ENCODE data around the gene PFKFB2. TPM values are rescaled to one million over a fixed set of nuclear protein-coding genes. Genes with fewer than 3 reads are reported as not detected.

Gene PFKFB2
- total RNA-seq, 2 experiments from 2014 or later: 1.5 to 1.7 TPM

DNA sequence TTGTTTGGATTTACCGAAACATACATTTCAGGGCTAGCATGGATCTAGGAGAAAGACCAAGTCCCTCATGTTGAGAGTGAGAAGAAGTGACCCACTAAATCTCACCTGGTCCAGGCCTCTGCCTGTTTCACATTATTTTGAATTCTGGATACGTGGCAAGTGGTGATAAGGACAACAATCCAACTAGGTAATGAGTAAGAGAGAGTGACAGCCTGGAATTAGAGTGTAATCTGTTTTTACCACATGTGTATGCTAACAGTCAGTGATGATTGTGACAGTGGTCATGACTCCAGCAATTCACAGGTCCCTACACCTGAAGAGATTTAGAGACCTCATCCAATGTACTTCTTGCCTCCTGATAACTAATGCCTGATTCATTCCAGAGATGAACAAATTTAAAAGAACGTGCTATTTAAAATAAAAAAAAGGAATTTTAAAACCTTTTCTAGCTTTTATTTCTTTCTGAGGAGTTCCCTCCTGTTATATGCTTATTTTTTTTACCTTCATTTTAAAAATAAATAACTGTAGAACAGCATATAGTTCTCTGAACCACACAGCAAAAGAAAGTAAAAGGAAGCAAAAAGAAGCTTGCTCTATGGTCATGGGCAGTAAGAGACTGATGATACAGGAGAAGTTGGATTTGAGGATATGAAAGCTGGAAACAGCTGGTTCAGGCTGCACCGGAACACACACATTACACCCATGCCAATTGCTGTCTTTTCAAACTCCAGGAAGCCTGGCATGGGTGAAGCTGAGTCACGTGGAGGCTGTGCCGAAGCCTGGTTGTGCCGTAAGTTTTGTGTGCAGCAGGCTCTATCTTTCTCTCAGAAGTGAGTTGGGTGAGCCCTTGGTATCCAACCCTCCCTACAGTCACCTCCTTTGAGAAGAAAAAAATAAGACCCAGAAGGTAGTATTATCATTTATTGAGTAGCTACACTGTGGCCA lies 35.2 kb upstream of the PFKFB2 start:
- ChIA-PET CTCF (interaction anchor here (0.9 to 1.8 kb wide), 2 partner anchors 13 to 25 kb away, joined by 3 to 7 read pairs; no protein-coding TSS in a partner anchor), POLR2A (no interaction called here)
- no peak for DNase-seq
- Mint-ChIP-seq H3K4me1 (peaks cover 6% of the 10 kb centered on the region), H3K36me3 (ENCODE audit: low read depth) (no peaks in the 10 kb centered on the region), H3K27ac (no peak overlapping the region), H3K4me3 (no peak overlapping the region), H3K27me3 (peaks cover 36% of the 10 kb centered on the region), H3K9me3 (no peaks in the 10 kb centered on the region)

DNA sequence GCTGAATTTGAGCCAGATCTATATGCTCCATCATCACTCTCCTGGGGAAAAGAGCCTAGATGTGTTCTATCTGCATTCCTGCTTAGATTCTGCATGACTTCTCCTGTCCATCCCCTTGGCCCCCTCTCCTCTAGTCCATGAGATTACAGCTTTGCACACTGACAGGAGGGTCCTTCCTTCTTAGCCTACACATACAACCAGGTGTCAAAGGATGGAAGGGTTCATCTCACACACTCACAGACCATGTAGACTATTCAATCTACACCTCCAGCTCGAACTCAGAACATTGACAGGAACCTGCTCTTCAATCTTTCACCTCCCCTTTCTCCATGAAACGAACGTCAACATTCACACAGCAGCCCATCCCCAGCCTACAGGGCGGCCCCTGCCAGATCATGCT lies 34.4 kb upstream of the PFKFB2 start:
- Mint-ChIP-seq H3K27ac (no peak overlapping the region), H3K27me3 (peaks cover 29% of the 10 kb centered on the region), H3K4me1 (peaks cover 6% of the 10 kb centered on the region), H3K9me3 (no peaks in the 10 kb centered on the region), H3K36me3 (ENCODE audit: low read depth) (no peaks in the 10 kb centered on the region), H3K4me3 (no peak overlapping the region)
- DNase-seq: no peak
- ChIA-PET CTCF (interaction anchor here (1.8 kb wide), 1 partner anchor 13 kb away, joined by 7 read pairs; no protein-coding TSS in a partner anchor), POLR2A (no interaction called here)

DNA sequence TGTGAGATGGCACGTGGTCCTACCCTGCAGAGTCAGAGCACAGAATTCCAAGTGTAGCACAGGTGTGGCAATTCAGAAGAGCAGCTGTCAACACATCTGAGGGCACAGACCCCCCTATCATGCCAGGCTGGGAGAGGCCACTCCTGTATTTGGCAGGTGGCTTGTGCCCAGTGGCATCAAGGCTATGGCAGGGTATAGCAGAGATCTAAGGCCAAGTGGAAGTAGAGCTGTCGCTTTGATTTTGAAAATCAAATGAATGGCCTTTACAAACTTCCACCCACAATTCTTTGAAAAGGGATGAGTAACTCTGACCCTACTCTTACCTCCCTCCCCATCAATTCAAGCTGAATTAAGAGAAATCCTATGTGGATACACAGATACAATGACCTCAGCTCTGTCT lies 33.9 kb upstream of the PFKFB2 start:
- peaks cover 25% of the 10 kb centered on the region for H3K27me3 Mint-ChIP-seq

DNA sequence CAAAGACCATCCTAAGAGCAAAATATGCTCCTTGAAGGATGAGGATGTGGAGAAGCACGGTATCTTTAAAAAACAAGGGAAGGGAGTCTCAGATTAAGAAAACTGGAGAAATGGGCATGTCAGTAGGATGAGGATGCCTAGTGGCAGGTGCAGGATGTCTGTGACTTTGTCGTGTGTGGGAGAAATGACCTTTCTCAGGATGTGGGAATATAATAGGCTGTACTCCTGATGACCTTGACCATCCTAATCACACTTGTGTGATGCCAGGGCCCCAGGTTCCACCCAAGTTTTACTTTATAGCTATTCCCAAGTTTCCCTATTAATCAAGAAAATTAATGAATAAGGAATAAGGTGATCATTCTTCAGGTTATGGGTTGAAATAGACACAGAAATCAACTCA lies 33.4 kb upstream of the PFKFB2 start:
- Mint-ChIP-seq H3K36me3 (ENCODE audit: low read depth) (no peaks in the 10 kb centered on the region), H3K27ac (no peak overlapping the region), H3K9me3 (no peaks in the 10 kb centered on the region), H3K27me3 (peaks cover 21% of the 10 kb centered on the region), H3K4me1 (peaks cover 6% of the 10 kb centered on the region), H3K4me3 (no peak overlapping the region)
- no peak for DNase-seq
- CTCF ChIA-PET: interaction anchor here (0.6 kb wide), 1 partner anchor 501 kb away, joined by 4 read pairs; no protein-coding TSS in a partner anchor
- POLR2A ChIA-PET: no interaction called here

More for the DNA sequence above, 33.9 kb upstream of the PFKFB2 start:
- no peaks in the 10 kb centered on the region for H3K36me3 Mint-ChIP-seq (ENCODE audit: low read depth)
- H3K9me3 Mint-ChIP-seq: no peaks in the 10 kb centered on the region
- DNase-seq: no peak
- ChIA-PET CTCF (interaction anchor here (0.6 to 1.8 kb wide), 2 partner anchors 14 to 502 kb away, joined by 4 to 7 read pairs; no protein-coding TSS in a partner anchor), POLR2A (no interaction called here)
- H3K27ac Mint-ChIP-seq: no peak overlapping the region
- peaks cover 6% of the 10 kb centered on the region for H3K4me1 Mint-ChIP-seq
- H3K4me3 Mint-ChIP-seq: no peak overlapping the region

DNA sequence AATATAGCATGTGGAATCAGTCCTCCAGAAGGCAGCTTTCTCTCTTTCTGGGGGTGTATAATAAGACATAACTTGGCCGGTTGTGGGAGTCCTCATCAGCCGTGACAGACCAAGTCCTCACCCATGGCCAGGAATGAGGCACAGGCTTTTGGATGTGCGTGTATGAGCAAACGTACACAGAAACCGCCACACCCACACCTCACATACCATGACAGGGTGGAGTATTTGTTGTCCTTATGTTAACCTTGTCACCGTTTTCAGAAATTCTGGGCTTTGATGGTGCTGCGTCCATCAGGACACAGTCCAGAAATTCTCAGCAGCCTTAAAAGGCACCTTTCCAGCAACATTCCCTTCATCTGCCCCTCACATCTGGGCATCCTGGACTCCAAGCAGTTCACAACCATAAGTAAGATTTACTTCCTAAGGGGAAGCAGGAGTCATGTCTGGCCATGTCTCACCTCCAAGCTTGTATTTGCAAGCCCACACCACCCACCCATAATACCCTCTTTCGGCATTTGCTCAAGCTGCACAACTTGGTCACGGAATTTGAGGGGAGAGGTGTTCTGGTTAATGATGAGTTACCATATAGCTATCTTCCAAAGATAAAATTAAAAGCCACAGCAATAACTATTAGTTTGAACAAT lies 32.9 kb upstream of the PFKFB2 start:
- peaks cover 18% of the 10 kb centered on the region for H3K27me3 Mint-ChIP-seq
- ChIA-PET POLR2A (interaction anchor here (0.7 kb wide), 1 partner anchor 9 kb away, joined by 3 read pairs; no protein-coding TSS in a partner anchor), CTCF (no interaction called here)
- peaks cover 6% of the 10 kb centered on the region for H3K4me1 Mint-ChIP-seq
- DNase-seq: no peak
- H3K36me3 Mint-ChIP-seq (ENCODE audit: low read depth): no peaks in the 10 kb centered on the region
- no peak overlapping the region for H3K4me3 Mint-ChIP-seq
- no peak overlapping the region for H3K27ac Mint-ChIP-seq
- H3K9me3 Mint-ChIP-seq: no peaks in the 10 kb centered on the region

DNA sequence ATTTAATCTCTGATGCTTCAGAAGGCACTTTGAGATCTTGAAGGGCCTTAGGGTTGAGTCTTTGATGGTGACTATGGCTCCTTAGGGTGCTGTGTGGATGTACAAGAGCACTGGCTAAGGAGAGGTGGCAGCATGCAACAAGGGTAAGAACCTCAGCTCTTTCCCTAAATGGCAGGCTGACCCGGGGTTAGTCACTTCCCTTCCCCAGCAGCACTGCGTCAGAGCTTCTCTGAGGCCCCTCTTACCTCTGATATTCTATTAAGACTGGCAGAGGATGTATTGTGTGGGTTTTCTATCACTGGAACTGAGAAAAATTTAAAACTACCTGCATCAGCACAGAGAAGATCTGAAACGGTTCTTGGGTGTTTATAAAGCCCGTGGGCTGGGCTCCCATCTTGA lies 32.4 kb upstream of the PFKFB2 start:
- CTCF ChIA-PET: no interaction called here

DNA sequence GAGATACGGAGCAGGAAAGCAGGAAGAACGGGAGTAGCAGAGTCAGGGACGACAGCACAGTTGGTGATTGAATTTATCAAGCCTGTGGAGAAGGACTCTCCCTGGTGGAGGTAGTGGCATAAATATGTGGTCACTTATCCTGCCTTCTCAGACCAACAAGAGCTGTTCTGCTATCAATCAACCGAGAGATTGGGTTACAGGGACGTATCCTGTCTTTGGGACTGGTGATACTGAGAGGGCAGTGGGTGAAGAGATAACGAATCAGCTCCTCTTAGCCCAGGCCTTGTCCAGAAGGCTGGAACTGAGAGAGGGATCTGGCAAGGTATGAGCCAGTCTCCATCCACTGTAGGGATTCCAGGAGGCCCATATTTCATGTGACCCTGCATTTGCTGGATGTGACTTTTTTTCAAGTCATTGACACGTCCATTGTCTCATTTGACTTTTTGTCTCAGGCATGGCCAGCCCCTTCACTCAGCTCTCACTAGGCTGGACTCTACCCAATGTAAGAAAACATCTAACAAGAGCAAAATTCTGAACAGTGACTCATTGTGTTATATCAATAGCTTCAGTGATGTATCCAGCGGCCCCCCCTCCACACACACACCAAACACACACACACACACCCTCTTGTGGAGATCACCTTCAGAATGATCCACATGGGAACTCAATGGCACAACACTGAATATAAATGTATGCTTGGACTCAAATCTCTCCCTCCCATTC lies 31.8 kb upstream of the PFKFB2 start:
- DNase-seq: no peak
- ChIA-PET CTCF (interaction anchor here (0.9 to 1.3 kb wide), 2 partner anchors 17 to 26 kb away, joined by 3 read pairs; no protein-coding TSS in a partner anchor), POLR2A (interaction anchor here (0.7 kb wide), 1 partner anchor 8 kb away, joined by 3 read pairs; no protein-coding TSS in a partner anchor)
- no peak overlapping the region for H3K4me3 Mint-ChIP-seq
- H3K9me3 Mint-ChIP-seq: no peaks in the 10 kb centered on the region
- peaks cover 3% of the 10 kb centered on the region for H3K4me1 Mint-ChIP-seq
- H3K36me3 Mint-ChIP-seq (ENCODE audit: low read depth): no peaks in the 10 kb centered on the region
- no peak overlapping the region for H3K27ac Mint-ChIP-seq
- H3K27me3 Mint-ChIP-seq: peaks cover 20% of the 10 kb centered on the region

More for the DNA sequence above, 32.4 kb upstream of the PFKFB2 start:
- H3K36me3 Mint-ChIP-seq (ENCODE audit: low read depth): no peaks in the 10 kb centered on the region
- DNase-seq: no peak
- no peak overlapping the region for H3K4me3 Mint-ChIP-seq
- POLR2A ChIA-PET: interaction anchor here (0.7 kb wide), 1 partner anchor 8 kb away, joined by 3 read pairs; no protein-coding TSS in a partner anchor
- peaks cover 23% of the 10 kb centered on the region for H3K27me3 Mint-ChIP-seq
- H3K27ac Mint-ChIP-seq: no peak overlapping the region
- H3K9me3 Mint-ChIP-seq: no peaks in the 10 kb centered on the region
- H3K4me1 Mint-ChIP-seq: peaks cover 6% of the 10 kb centered on the region

DNA sequence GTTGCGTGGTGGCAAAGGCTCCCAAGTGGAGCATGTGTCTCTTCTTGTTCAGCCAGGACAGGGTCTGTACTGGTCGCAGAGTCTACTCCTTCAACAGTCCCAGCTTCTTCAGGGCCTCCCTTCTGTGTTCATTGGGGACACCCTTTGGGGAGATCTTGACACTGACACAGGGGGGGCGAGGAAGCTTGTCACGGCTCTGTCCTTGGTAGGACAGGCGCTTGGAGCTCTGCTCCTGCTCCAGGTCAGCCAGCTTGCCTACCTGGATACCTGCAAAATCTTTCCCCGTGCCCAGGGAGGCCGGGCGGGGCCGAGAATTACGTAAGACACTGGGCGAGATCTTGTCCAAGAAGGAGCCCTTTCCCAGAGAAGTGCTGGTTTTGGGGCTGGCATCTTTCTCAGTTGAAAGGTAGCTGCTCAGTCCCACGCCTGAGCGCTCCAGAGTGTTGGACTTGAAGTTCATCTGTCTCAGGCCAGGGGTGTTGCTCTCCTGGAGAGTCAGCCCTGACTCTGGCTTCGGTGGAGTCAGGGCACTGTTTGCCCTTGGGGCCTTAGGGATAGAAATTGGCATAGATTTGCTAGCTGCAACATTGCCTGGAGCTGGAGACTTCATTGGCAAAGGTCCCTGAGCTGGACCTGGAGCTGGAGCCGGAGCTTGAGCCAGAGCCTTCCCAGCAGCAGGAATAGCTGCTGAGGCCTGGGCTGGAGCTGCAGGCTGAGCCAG lies 31.0 kb upstream of the PFKFB2 start:
- no peaks in the 10 kb centered on the region for H3K36me3 Mint-ChIP-seq (ENCODE audit: low read depth)
- peaks cover 3% of the 10 kb centered on the region for H3K4me1 Mint-ChIP-seq
- H3K9me3 Mint-ChIP-seq: no peaks in the 10 kb centered on the region
- DNase-seq: no peak
- ChIA-PET CTCF (interaction anchor here (0.9 to 1.3 kb wide), 2 partner anchors 18 to 26 kb away, joined by 3 read pairs; no protein-coding TSS in a partner anchor), POLR2A (no interaction called here)
- H3K27me3 Mint-ChIP-seq: peaks cover 21% of the 10 kb centered on the region
- H3K27ac Mint-ChIP-seq: no peak overlapping the region
- no peak overlapping the region for H3K4me3 Mint-ChIP-seq

DNA sequence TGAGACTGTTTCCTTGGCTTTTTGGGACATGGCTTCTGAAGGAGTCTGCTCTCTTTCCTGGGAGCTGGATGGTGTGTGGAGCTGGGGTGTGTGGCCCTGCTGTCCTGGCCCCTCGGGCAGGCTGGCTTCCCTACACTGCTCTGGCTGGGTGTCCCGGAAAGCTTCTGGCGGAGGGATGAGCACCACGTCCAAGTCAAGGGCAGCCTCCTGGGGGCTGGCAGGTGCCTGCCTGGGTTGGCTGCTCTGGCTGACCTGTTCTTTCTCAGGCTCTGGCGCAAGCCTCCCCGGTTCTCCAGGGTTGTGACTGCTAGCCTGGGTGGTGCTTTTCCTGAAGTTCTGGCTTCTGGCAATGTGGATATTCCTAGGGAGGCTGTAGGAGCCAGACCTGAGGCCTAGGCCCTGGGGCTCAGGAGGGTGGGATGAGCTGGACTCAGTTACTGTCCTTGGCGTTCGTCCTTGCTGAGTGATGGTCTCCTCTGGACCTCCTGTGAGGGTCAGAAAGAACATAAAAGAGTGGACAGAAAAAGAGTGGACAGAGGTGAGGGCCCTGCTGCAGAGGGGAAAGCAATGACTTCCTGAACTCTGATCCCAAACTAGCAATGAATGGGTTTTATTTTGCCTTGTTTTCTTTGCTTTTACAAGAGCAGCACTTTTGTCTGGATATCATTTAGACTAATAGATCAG lies 29.9 kb upstream of the PFKFB2 start:
- DNase-seq: no peak
- ChIA-PET CTCF (no interaction called here), POLR2A (no interaction called here)
- Mint-ChIP-seq H3K27ac (no peak overlapping the region), H3K4me3 (no peak overlapping the region), H3K9me3 (no peaks in the 10 kb centered on the region), H3K4me1 (peaks cover 3% of the 10 kb centered on the region), H3K27me3 (peaks cover 26% of the 10 kb centered on the region), H3K36me3 (ENCODE audit: low read depth) (no peaks in the 10 kb centered on the region)

DNA sequence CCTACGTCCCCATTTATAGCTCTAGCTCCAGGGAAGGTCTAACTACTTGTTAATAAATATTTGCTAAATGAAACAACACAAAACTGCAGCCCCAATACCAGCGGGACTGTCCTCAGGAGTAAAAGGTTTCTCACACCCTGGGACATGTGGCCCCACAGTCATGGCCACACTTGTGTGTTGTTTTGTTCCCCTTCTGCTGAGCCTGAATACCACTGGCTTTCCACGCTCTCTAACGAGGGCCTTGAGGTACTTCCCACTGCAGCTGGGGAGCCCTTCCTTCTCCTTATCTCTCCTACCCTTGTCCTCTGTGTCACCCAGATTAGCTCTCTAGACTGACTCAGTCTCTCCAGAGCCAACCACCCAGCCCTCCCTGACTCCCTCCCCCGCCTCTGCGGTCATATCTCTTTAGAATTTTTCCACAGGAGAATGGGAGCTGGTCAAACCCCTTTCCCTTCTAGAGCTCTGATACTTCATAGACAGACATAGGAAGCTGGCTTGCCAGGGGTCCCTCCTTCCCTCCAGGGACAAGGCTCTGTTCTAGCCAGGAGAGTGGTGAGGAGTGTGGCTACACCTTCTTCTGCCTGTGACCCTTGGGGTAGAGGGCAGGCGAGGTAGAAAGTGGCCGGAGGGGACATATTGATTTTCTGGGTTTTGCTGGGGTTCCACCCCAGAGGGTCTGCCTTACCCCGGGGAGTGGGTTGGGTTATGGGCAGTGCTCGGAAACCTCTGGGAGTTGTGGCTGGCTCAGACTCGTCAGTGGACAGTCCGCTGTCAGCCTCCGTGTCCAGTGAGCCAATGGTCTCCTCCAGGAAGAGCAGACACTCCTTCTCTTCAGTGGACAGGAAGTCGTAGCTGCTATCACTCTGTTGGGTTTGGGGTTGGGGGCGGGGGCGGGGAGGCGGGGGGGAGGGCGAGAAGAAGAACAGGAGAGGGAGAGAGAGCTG lies 28.6 kb upstream of the PFKFB2 start:
- Mint-ChIP-seq H3K27me3 (peaks cover 28% of the 10 kb centered on the region), H3K4me3 (no peak overlapping the region), H3K9me3 (no peaks in the 10 kb centered on the region), H3K27ac (no peak overlapping the region), H3K4me1 (peaks cover 3% of the 10 kb centered on the region), H3K36me3 (ENCODE audit: low read depth) (no peaks in the 10 kb centered on the region)
- ChIA-PET CTCF (no interaction called here), POLR2A (no interaction called here)
- DNase-seq: no peak

DNA sequence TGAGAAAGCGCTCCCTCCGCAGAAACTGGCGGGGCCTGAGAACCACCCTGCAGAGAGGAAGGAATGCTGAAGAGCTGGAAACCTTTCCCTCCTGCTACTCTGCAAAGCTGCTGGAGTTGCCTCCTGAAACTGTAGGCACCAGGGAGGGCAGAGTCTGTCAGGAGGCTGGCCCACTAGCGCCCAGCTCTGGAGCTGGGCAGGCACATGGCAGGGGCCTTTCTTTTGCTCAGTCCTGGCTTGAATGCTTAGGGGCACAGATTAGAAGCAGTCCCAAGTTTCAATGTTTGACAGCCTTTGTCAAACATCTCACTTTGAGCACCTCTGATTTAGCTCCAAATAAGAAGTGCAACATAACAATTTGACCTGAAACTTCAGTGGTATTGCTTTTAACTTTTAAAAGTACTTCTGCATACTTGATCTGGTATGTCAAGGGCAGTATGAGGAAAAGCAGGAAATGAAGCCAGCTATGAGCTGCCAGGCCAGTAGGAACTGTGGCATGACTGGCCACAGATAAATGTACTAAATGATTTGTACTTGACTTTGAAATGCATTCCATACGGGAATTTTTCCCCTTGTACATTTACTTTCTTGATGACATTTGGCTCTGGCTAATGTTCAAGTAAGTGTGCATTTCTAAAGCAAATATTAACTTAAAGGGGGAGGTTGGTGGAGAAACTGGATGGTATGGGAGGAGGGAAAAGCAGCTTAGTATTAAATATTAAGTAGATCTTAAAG lies 27.8 kb upstream of the PFKFB2 start:
- Mint-ChIP-seq H3K27me3 (peaks cover 34% of the 10 kb centered on the region), H3K4me1 (peaks cover 3% of the 10 kb centered on the region), H3K36me3 (ENCODE audit: low read depth) (no peaks in the 10 kb centered on the region), H3K27ac (no peak overlapping the region), H3K9me3 (no peaks in the 10 kb centered on the region), H3K4me3 (no peak overlapping the region)
- ChIA-PET CTCF (no interaction called here), POLR2A (no interaction called here)
- no peak for DNase-seq

Data from activated CD4-positive, alpha-beta memory T cell treated with anti-CD3 and anti-CD28 coated beads, Interleukin-2, amount 10 ng/mL, durations not matched to agents 7 days and 5 days (primary cell).